Right atrium auricular region (tissue), 2 donors: ENCODE data around the gene ITGBL1. TPM values are rescaled to one million over a fixed set of nuclear protein-coding genes. Genes with fewer than 3 reads are reported as not detected.

Experiments used
- DNase-seq: peaks from one replicate; pipeline ENCODE4 v3.0.0-alpha.2; 2019; ENCODE audit warnings: low spot score
- H3K27ac ChIP-seq, 2 donors: fragments of 200-600 bp; sonication (generic); 1 replicate in 1 of 2; 2 replicates in 1 of 2; pipeline ENCODE4 v1.5.1; 2016 to 2019
- H3K27me3 ChIP-seq, 2 donors: fragments of 200-600 bp; sonication (generic); one replicate each; pipeline versions ENCODE4 v1.5.1 to v1.6.0; 2017 to 2019
- H3K36me3 ChIP-seq: fragments of 200-600 bp; sonication (generic); one replicate; pipeline ENCODE4 v1.5.1; 2016
- H3K4me1 ChIP-seq, 2 donors: fragments of 200-600 bp; sonication (generic); one replicate each; pipeline versions ENCODE4 v1.5.1 to v1.6.0; 2017 to 2019
- H3K4me3 ChIP-seq, 2 donors: fragments of 200-600 bp; sonication (generic); 1 replicate in 1 of 2; 2 replicates in 1 of 2; pipeline ENCODE4 v1.5.1; 2017 to 2019; ENCODE audit warnings: mild to moderate bottlenecking in 1 of 2, moderate library complexity in 1 of 2
- H3K9me3 ChIP-seq, 2 donors: fragments of 200-600 bp; sonication (generic); one replicate each; pipeline ENCODE4 v1.5.1; 2019
- CTCF ChIP-seq, 2 donors: fragments of 200-600 bp; sonication (generic); IDR thresholded peaks; one replicate each; pipeline ENCODE4 v1.5.1; 2019; ENCODE audit warnings: antibody characterized with exemption in 2 of 2
- total RNA-seq, 2 donors: library from RNA; depleted of rRNA; stranded (reverse); fragments of >200 nt; gene quantifications; one replicate each; pipeline ENCODE4 v1.1.0, GENCODE V29; 2016

Gene ITGBL1
- total RNA-seq, 2 donors from 2014 or later = 2.4 to 5.4 TPM

- H3K4me1 ChIP-seq = peaks cover 0 to 7% of the 10 kb centered on the region in 2 donors
- no peak for TF ChIP-seq CTCF (IDR thresholded peaks at IDR 0.05)
- no peaks in the 10 kb centered on the region for H3K9me3 ChIP-seq
- peak overlapping the region; percentile 83 to 95 for H3K27ac ChIP-seq
- no peaks in the 10 kb centered on the region for H3K36me3 ChIP-seq
- H3K27me3 ChIP-seq = no peaks in the 10 kb centered on the region
- peak overlapping the region; percentile 67 to 68 for H3K4me3 ChIP-seq
- no peak for DNase-seq
Observed at GRCh38 chr13:101415358-101416174, 36.9 kb upstream of the ITGBL1 start.

- Histone ChIP-seq H3K36me3 (no peaks in the 10 kb centered on the region), H3K9me3 (no peaks in the 10 kb centered on the region), H3K4me3 (peak within 1 kb of the TSS; percentile 67 to 68), H3K27ac (peak within 1 kb of the TSS; percentile 83 to 95), H3K4me1 (peaks cover 0 to 7% of the 10 kb centered on the region in 2 donors), H3K27me3 (no peaks in the 10 kb centered on the region)
- no peak for TF ChIP-seq CTCF (IDR thresholded peaks at IDR 0.05)
- DNase-seq = no peak
Observed at GRCh38 chr13:101416181-101417042, 36.1 kb upstream of the ITGBL1 start, which contains the start of gene NALCN. Gene NALCN, minus strand, starts transcription at chr13:101416508. Its CDS starts 17,382 bp downstream, at chr13:101399126.

- no peaks in the 10 kb centered on the region for H3K36me3 ChIP-seq
- peak overlapping the region; percentile 83 to 95 for H3K27ac ChIP-seq
- H3K4me3 ChIP-seq = peak overlapping the region; percentile 67 to 68
- no peaks in the 10 kb centered on the region for H3K9me3 ChIP-seq
- H3K27me3 ChIP-seq = no peaks in the 10 kb centered on the region
- H3K4me1 ChIP-seq = peaks cover 0 to 7% of the 10 kb centered on the region in 2 donors
- no peak for TF ChIP-seq CTCF (IDR thresholded peaks at IDR 0.05)
- DNase-seq = no peak
Observed at GRCh38 chr13:101417043-101417406, 35.5 kb upstream of the ITGBL1 start.

- TF ChIP-seq CTCF (IDR thresholded peaks at IDR 0.05) = no peak
- H3K27ac ChIP-seq = peak overlapping the region in 1 of 2 donors; percentile 95
- no peak for DNase-seq
Observed at GRCh38 chr13:101417501-101417900, 35.0 kb upstream of the ITGBL1 start.

GRCh38 chr13:101423872-101424271 lies 28.6 kb upstream of the ITGBL1 start:
- H3K9me3 ChIP-seq = no peaks in the 10 kb centered on the region
- TF ChIP-seq CTCF (IDR thresholded peaks at IDR 0.05) = no peak
- no peak overlapping the region for H3K4me3 ChIP-seq
- no peak for DNase-seq
- no peaks in the 10 kb centered on the region for H3K4me1 ChIP-seq
- H3K27ac ChIP-seq = peak overlapping the region in 1 of 2 donors; percentile 11
- H3K36me3 ChIP-seq = no peaks in the 10 kb centered on the region
- no peaks in the 10 kb centered on the region for H3K27me3 ChIP-seq

More at GRCh38 chr13:101417501-101417900, 35.0 kb upstream of the ITGBL1 start:
- Histone ChIP-seq H3K4me3 (no peak overlapping the region), H3K9me3 (no peaks in the 10 kb centered on the region), H3K36me3 (no peaks in the 10 kb centered on the region), H3K4me1 (peaks cover 0 to 7% of the 10 kb centered on the region in 2 donors), H3K27me3 (no peaks in the 10 kb centered on the region)
